ACC112 (cell line): ENCODE measurements around the gene NDFIP2.
"Not testable (repeated sequence)": the region's sequence is repeated elsewhere in the genome, so short reads cannot be mapped to it uniquely, and the experiment has no call there.

Source experiments
- H2AFZ ChIP-seq: fragments of 200-600 bp; sonication (generic); one replicate; pipeline ENCODE4 v1.6.0; 2017; ENCODE audit warnings: antibody characterized with exemption, low read length; ENCODE audit not compliant: unreplicated experiment
- H3K27ac ChIP-seq: fragments of 200-600 bp; sonication (generic); 2 replicates; pipeline ENCODE4 v1.5.1; 2014; ENCODE audit warnings: low read depth, mild to moderate bottlenecking, antibody characterized with exemption, low read length, moderate library complexity
- H3K27me3 ChIP-seq: fragments of 200-600 bp; sonication (generic); 2 replicates; pipeline ENCODE4 v1.6.1; 2014; ENCODE audit warnings: mild to moderate bottlenecking, antibody characterized with exemption, low read length, moderate library complexity, mixed read lengths; ENCODE audit not compliant: insufficient read depth
- H3K36me3 ChIP-seq: fragments of 200-600 bp; sonication (generic); 2 replicates; pipeline ENCODE4 v1.6.1; 2016; ENCODE audit warnings: mild to moderate bottlenecking, antibody characterized with exemption, low read length, moderate library complexity, mixed read lengths; ENCODE audit not compliant: insufficient read depth
- H3K4me1 ChIP-seq: fragments of 200-600 bp; sonication (generic); one replicate; pipeline ENCODE4 v1.6.1; 2016; ENCODE audit warnings: low read length, mixed read lengths; ENCODE audit not compliant: insufficient read depth, unreplicated experiment, control insufficient read depth
- H3K4me3 ChIP-seq: fragments of 200-600 bp; sonication (generic); 2 replicates; pipeline ENCODE4 v1.5.1; 2014; ENCODE audit warnings: mild to moderate bottlenecking, low read depth, low read length
- H3K79me2 ChIP-seq: fragments of 200-600 bp; sonication (generic); one replicate; pipeline ENCODE4 v1.6.0; 2016; ENCODE audit warnings: low read length; ENCODE audit not compliant: control insufficient read depth, unreplicated experiment, insufficient read depth

Gene NDFIP2

GRCh38 chr13:79549355-79550106 lies 68.6 kb downstream of the NDFIP2 start:
- Histone ChIP-seq H3K4me1 (no peaks in the 10 kb centered on the region), H3K27me3 (no peaks in the 10 kb centered on the region), H3K4me3 (no peak overlapping the region), H3K36me3 (no peaks in the 10 kb centered on the region), H2AFZ (no peak overlapping the region), H3K79me2 (no peaks in the 10 kb centered on the region), H3K27ac (no peak overlapping the region)

- Histone ChIP-seq H3K4me1 (no peaks in the 10 kb centered on the region), H3K27me3 (no peaks in the 10 kb centered on the region), H2AFZ (no peak overlapping the region), H3K79me2 (no peaks in the 10 kb centered on the region), H3K27ac (no peak overlapping the region), H3K36me3 (peaks cover 7% of the 10 kb centered on the region; the same call in 1 of the 2 replicates), H3K4me3 (no peak overlapping the region)
These were observed 76.7 kb downstream of the NDFIP2 start for GRCh38 chr13:79557666-79558065.

GRCh38 chr13:79560954-79561353 lies 80.0 kb downstream of the NDFIP2 start:
- no peak overlapping the region for H3K4me3 ChIP-seq
- no peak overlapping the region for H2AFZ ChIP-seq

GRCh38 chr13:79562557-79562956 lies 81.6 kb downstream of the NDFIP2 start:
- Histone ChIP-seq H3K79me2 (no peaks in the 10 kb centered on the region), H3K27ac (no peak overlapping the region), H3K36me3 (peaks cover 7% of the 10 kb centered on the region; the same call in 1 of the 2 replicates), H3K27me3 (no peaks in the 10 kb centered on the region), H2AFZ (no peak overlapping the region), H3K4me1 (no peaks in the 10 kb centered on the region), H3K4me3 (no peak overlapping the region)

More at GRCh38 chr13:79560954-79561353, 80.0 kb downstream of the NDFIP2 start:
- Histone ChIP-seq H3K4me1 (no peaks in the 10 kb centered on the region), H3K36me3 (peaks cover 7% of the 10 kb centered on the region; the same call in 1 of the 2 replicates), H3K79me2 (no peaks in the 10 kb centered on the region), H3K27me3 (no peaks in the 10 kb centered on the region), H3K27ac (no peak overlapping the region)

DNA sequence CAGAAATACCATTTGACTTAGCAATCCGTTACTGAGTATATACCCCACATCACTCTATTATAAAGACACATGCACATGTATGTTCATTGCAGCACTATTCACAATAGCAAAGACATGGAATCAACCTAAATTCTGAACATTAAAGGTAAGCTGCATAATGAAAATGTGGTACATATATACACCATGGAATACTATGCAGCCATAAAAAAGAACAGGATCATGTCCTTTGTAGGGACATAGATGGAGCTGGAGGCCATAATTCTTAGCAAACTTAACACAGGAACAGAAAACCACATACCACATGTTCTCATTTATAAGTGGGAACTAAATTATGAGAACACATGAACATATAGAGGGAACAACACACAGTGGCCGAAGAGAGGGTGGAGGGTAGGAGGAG lies 85.2 kb downstream of the NDFIP2 start:
- H3K27me3 ChIP-seq = no peaks in the 10 kb centered on the region
- no peaks in the 10 kb centered on the region for H3K4me1 ChIP-seq
- H3K4me3 ChIP-seq = no peak overlapping the region
- no peaks in the 10 kb centered on the region for H3K36me3 ChIP-seq
- no peak overlapping the region for H3K27ac ChIP-seq
- H2AFZ ChIP-seq = no peak overlapping the region
- H3K79me2 ChIP-seq = no peaks in the 10 kb centered on the region

DNA sequence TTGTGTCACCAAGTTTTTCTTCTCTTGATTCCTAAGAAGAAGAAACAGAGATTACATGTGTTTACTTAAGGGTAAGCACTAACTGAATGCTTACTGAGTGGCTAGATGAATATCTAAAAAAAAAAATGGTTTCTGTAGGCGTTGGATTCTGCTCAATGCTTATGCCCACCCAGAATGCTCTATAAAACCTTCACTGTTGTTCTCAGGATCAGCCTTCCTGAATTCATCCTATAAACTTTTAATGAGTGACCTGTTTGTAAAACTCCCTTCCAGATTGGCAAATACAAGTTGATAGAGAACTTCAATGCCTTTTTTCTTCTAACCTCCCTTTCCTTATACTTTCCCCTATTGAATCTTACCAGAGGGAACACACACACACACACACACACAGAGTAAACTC lies 90.2 kb downstream of the NDFIP2 start:
- Histone ChIP-seq H3K4me3 (no peak overlapping the region), H3K36me3 (no peaks in the 10 kb centered on the region), H3K27ac (no peak overlapping the region), H2AFZ (no peak overlapping the region), H3K79me2 (no peaks in the 10 kb centered on the region), H3K27me3 (no peaks in the 10 kb centered on the region), H3K4me1 (no peaks in the 10 kb centered on the region)

DNA sequence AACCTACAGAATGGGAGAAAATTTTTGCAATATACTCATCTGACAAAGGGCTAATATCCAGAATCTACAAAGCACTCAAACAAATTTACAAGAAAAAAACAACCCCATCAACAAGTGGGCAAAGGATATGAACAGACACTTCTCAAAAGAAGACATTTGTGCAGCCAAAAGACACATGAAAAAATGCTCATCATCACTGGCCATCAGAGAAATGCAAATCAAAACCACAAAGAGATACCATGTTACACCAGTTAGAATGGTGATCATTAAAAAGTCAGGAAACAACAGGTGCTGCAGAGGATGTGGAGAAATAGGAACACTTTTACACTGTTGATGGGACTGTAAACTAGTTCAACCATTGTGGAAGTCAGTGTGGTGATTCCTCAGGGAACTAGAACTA lies 92.9 kb downstream of the NDFIP2 start:
- H3K79me2 ChIP-seq, H2AFZ ChIP-seq, H3K4me3 ChIP-seq, H3K27ac ChIP-seq, H3K4me1 ChIP-seq, H3K27me3 ChIP-seq, H3K36me3 ChIP-seq: not testable (repeated sequence)

- H3K4me3 ChIP-seq = no peak overlapping the region
- H3K27ac ChIP-seq = no peak overlapping the region
- no peaks in the 10 kb centered on the region for H3K27me3 ChIP-seq
- H3K4me1 ChIP-seq = no peaks in the 10 kb centered on the region
- H3K79me2 ChIP-seq = no peaks in the 10 kb centered on the region
- no peaks in the 10 kb centered on the region for H3K36me3 ChIP-seq
- no peak overlapping the region for H2AFZ ChIP-seq
These were observed 100.9 kb downstream of the NDFIP2 start for GRCh38 chr13:79581870-79582315.

DNA sequence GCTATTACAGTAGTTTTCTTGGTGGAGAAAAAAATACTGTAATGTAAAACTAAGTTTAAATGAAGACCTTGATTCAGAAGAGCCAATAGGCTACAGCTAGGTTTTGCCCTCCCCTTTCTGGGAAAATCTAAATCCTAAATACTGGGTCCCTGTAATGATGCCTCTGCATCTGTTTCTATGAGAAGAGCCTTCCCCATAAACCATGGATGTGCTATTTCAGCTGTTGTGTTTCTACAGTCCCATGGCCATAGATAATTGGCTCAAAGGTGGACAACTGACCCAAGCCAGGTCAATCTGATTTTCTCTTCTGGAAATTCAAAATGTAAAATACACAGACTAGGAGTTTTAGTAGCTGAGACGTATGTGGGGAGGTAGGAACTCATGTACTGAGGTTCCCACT lies 101.9 kb downstream of the NDFIP2 start:
- Histone ChIP-seq H3K36me3 (no peaks in the 10 kb centered on the region), H3K27me3 (no peaks in the 10 kb centered on the region)

GRCh38 chr13:79585033-79585432 lies 104.1 kb downstream of the NDFIP2 start:
- Histone ChIP-seq H2AFZ (no peak overlapping the region), H3K4me1 (peaks cover 3% of the 10 kb centered on the region), H3K27me3 (no peaks in the 10 kb centered on the region), H3K4me3 (no peak overlapping the region), H3K79me2 (no peaks in the 10 kb centered on the region), H3K36me3 (no peaks in the 10 kb centered on the region), H3K27ac (no peak overlapping the region)

More for the DNA sequence above, 101.9 kb downstream of the NDFIP2 start:
- no peak overlapping the region for H3K27ac ChIP-seq
- H3K79me2 ChIP-seq = no peaks in the 10 kb centered on the region
- H3K4me1 ChIP-seq = no peaks in the 10 kb centered on the region
- no peak overlapping the region for H2AFZ ChIP-seq
- H3K4me3 ChIP-seq = no peak overlapping the region
